Measurements from ENCODE around the gene DMD.

The DMD gene

DNA sequence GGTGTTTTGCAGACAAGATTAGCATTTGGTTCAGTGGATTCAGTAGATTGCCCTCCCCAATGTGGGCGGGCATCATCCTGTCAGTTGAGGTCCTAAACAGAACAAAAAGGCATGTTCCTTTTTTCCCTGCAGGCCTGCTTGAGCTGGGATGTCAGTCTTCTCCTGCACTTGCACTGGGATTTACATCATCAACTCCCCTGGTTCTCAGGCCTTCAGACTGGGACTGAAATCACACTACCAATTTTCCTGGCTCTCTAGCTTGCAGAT, 1860.6 kb downstream of the DMD start:
- Histone ChIP-seq H3K36me3 (replicated peaks; ENCODE audit: low read depth, low read length) (no peaks in the 10 kb centered on the region), H3K27ac (ENCODE audit: low read length) (no peak overlapping the region), H2AFZ (ENCODE audit: low read depth, low read length) (no peak overlapping the region), H3K4me3 (ENCODE audit: low read length) (no peak overlapping the region), H3K9me3 (ENCODE audit: insufficient read depth, low read length) (no peaks in the 10 kb centered on the region), H3K9ac (ENCODE audit: low read length) (no peak overlapping the region), H3K4me1 (ENCODE audit: low read length) (peaks cover 34% of the 10 kb centered on the region), H3K4me2 (ENCODE audit: low read length) (no peak overlapping the region), H3K27me3 (ENCODE audit: low read depth, low read length) (no peaks in the 10 kb centered on the region), H3K79me2 (ENCODE audit: low read length) (no peaks in the 10 kb centered on the region), H4K20me1 (ENCODE audit: insufficient read depth, low read length) (no peaks in the 10 kb centered on the region)
- TF ChIP-seq EZH2phosphoT487 (IDR thresholded peaks at IDR 0.05; ENCODE audit: low read depth): no peak
- TF ChIP-seq, protein P1, sequence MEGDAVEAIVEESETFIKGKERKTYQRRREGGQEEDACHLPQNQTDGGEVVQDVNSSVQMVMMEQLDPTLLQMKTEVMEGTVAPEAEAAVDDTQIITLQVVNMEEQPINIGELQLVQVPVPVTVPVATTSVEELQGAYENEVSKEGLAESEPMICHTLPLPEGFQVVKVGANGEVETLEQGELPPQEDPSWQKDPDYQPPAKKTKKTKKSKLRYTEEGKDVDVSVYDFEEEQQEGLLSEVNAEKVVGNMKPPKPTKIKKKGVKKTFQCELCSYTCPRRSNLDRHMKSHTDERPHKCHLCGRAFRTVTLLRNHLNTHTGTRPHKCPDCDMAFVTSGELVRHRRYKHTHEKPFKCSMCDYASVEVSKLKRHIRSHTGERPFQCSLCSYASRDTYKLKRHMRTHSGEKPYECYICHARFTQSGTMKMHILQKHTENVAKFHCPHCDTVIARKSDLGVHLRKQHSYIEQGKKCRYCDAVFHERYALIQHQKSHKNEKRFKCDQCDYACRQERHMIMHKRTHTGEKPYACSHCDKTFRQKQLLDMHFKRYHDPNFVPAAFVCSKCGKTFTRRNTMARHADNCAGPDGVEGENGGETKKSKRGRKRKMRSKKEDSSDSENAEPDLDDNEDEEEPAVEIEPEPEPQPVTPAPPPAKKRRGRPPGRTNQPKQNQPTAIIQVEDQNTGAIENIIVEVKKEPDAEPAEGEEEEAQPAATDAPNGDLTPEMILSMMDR (IDR thresholded peaks at IDR 0.05; ENCODE audit: low read depth, low read length): no peak

DNA sequence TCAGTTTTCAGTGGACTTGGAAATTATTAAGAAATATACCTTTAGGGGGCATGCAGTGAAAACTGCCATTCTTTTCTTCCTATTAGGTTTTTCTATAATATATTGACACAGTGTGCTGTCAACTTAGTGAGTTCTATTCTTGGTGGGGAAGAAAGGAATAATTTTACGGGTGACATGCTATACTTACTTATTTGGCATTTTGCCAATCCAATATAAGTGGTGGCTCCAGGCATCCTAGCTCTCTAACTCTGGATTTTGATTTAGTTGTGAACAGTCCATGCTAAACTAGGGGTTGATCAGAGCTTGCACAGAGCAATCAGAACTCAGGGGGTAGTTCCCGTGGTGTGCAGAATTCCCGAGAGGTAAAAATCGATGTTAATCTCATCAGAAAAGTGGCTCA, 1861.8 kb downstream of the DMD start:
- no peaks in the 10 kb centered on the region for H3K36me3 ChIP-seq (replicated peaks; ENCODE audit: low read depth, low read length)
- H3K79me2 ChIP-seq (ENCODE audit: low read length): no peaks in the 10 kb centered on the region
- H4K20me1 ChIP-seq (ENCODE audit: insufficient read depth, low read length): no peaks in the 10 kb centered on the region
- H3K4me2 ChIP-seq (ENCODE audit: low read length): no peak overlapping the region
- H3K4me3 ChIP-seq (ENCODE audit: low read length): no peak overlapping the region
- H2AFZ ChIP-seq (ENCODE audit: low read depth, low read length): no peak overlapping the region
- peaks cover 22% of the 10 kb centered on the region for H3K4me1 ChIP-seq (ENCODE audit: low read length)
- no peaks in the 10 kb centered on the region for H3K27me3 ChIP-seq (ENCODE audit: low read depth, low read length)
- no peaks in the 10 kb centered on the region for H3K9me3 ChIP-seq (ENCODE audit: insufficient read depth, low read length)
- H3K27ac ChIP-seq (ENCODE audit: low read length): no peak overlapping the region
- no peak overlapping the region for H3K9ac ChIP-seq (ENCODE audit: low read length)
- TF ChIP-seq EZH2phosphoT487 (IDR thresholded peaks at IDR 0.05; ENCODE audit: low read depth): no peak
- TF ChIP-seq, protein P1 (IDR thresholded peaks at IDR 0.05; ENCODE audit: low read depth, low read length): no peak

DNA sequence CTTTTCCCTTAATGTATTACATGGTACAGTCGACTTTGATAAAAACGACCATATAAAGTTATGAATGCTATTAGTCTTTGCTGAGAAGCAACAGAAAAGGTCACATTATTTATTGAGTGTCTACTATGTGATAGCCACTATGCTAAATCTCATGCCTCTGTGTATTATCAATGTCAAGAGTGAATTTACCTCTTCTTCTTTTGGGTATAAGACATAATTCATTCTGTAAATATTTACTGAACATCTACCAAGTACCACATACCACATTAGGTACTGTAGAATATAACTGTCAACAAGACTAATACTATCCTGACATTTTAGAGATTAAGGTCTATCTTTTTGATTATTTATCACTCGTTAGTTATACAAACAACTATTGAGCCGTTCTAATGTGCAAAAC, 1870.8 kb downstream of the DMD start:
- Histone ChIP-seq H2AFZ (ENCODE audit: low read depth, low read length) (no peak overlapping the region), H3K9ac (ENCODE audit: low read length) (no peak overlapping the region), H3K36me3 (replicated peaks; ENCODE audit: low read depth, low read length) (no peaks in the 10 kb centered on the region), H3K27ac (ENCODE audit: low read length) (no peak overlapping the region), H4K20me1 (ENCODE audit: insufficient read depth, low read length) (no peaks in the 10 kb centered on the region), H3K27me3 (ENCODE audit: low read depth, low read length) (no peaks in the 10 kb centered on the region), H3K4me1 (ENCODE audit: low read length) (peaks cover 4% of the 10 kb centered on the region; the same call in 1 of the 2 replicates), H3K4me2 (ENCODE audit: low read length) (no peak overlapping the region), H3K4me3 (ENCODE audit: low read length) (no peak overlapping the region), H3K79me2 (ENCODE audit: low read length) (no peaks in the 10 kb centered on the region), H3K9me3 (ENCODE audit: insufficient read depth, low read length) (no peaks in the 10 kb centered on the region)
- TF ChIP-seq, protein P1 (IDR thresholded peaks at IDR 0.05; ENCODE audit: low read depth, low read length): no peak
- no peak for TF ChIP-seq EZH2phosphoT487 (IDR thresholded peaks at IDR 0.05; ENCODE audit: low read depth)

DNA sequence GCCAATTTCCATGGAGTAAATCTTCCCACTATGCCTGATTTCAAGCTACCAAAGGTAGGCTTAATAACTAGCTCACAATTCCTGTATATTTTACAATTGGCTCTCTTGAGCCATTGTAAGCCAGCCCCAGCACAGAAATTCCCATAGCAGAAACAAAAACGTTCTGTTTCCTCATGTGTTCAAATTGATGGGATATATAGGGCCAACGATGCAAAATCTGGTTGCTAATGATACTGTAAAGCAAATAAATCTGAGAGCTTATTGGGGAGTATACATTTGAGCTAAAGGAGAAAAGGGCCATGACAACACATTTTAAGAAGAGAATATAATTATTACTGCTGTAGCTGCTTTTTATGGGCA, 1872.4 kb downstream of the DMD start:
- H3K27ac ChIP-seq (ENCODE audit: low read length): no peak overlapping the region
- H4K20me1 ChIP-seq (ENCODE audit: insufficient read depth, low read length): no peaks in the 10 kb centered on the region
- no peaks in the 10 kb centered on the region for H3K9me3 ChIP-seq (ENCODE audit: insufficient read depth, low read length)
- H3K4me2 ChIP-seq (ENCODE audit: low read length): no peak overlapping the region
- no peaks in the 10 kb centered on the region for H3K27me3 ChIP-seq (ENCODE audit: low read depth, low read length)
- no peaks in the 10 kb centered on the region for H3K36me3 ChIP-seq (replicated peaks; ENCODE audit: low read depth, low read length)
- no peak overlapping the region for H2AFZ ChIP-seq (ENCODE audit: low read depth, low read length)
- H3K4me1 ChIP-seq (ENCODE audit: low read length): peaks cover 4% of the 10 kb centered on the region; the same call in 1 of the 2 replicates
- no peak overlapping the region for H3K4me3 ChIP-seq (ENCODE audit: low read length)
- no peak for TF ChIP-seq EZH2phosphoT487 (IDR thresholded peaks at IDR 0.05; ENCODE audit: low read depth)
- TF ChIP-seq, protein P1 (IDR thresholded peaks at IDR 0.05; ENCODE audit: low read depth, low read length): no peak
- H3K9ac ChIP-seq (ENCODE audit: low read length): no peak overlapping the region
- no peaks in the 10 kb centered on the region for H3K79me2 ChIP-seq (ENCODE audit: low read length)

Data from OCI-LY3 (cell line).